Stimulated activated effector memory CD8-positive, alpha-beta T cell treated with anti-CD3 and anti-CD28 coated beads, Interleukin-12 subunit alpha, Interleukin-12 subunit beta, amount 100 ng/mL, for 72 hours (primary cell): ENCODE data around the gene LYPD8.
A peak's percentile ranks its signal among the peaks of the same experiment; 100 is the strongest.

ENCODE experiments used
- ATAC-seq: fragments of 150-1000 bp; cut with Tn5 transposase; 2 replicates; pipeline ENCODE4 v1.10.0; 2021
- DNase-seq, 2 donors: peaks; one replicate each; pipeline ENCODE4 v3.0.0; 2021 to 2022; ENCODE audit warnings: low spot score in 2 of 2
- H3K27ac Mint-ChIP-seq: one replicate; pipeline ENCODE4 v1.8.0; 2022; ENCODE audit warnings: mild to moderate bottlenecking, mixed read lengths
- H3K36me3 Mint-ChIP-seq: one replicate; pipeline ENCODE4 v1.8.0; 2022; ENCODE audit warnings: mild to moderate bottlenecking, mixed read lengths
- H3K4me1 Mint-ChIP-seq: one replicate; pipeline ENCODE4 v1.8.0; 2022; ENCODE audit warnings: mixed read lengths
- H3K4me3 Mint-ChIP-seq: one replicate; pipeline ENCODE4 v1.8.0; 2022; ENCODE audit warnings: mild to moderate bottlenecking, mixed read lengths
- H3K9me3 Mint-ChIP-seq: one replicate; pipeline ENCODE4 v1.8.0; 2022; ENCODE audit warnings: mixed read lengths

Gene LYPD8

GRCh38 chr1:248748211-248748610 is 7.3 kb downstream of the LYPD8 start:
- no peak for DNase-seq
- no peaks in the 10 kb centered on the region for H3K36me3 Mint-ChIP-seq
- no peaks in the 10 kb centered on the region for H3K4me1 Mint-ChIP-seq
- no peak for ATAC-seq
- no peaks in the 10 kb centered on the region for H3K9me3 Mint-ChIP-seq
- H3K27ac Mint-ChIP-seq: no peak overlapping the region
- no peak overlapping the region for H3K4me3 Mint-ChIP-seq

- no peaks in the 10 kb centered on the region for H3K4me1 Mint-ChIP-seq
Measured at GRCh38 chr1:248740876-248741275, 14.7 kb downstream of the LYPD8 start.

GRCh38 chr1:248739572-248740205 is 15.9 kb downstream of the LYPD8 start:
- no peak overlapping the region for H3K27ac Mint-ChIP-seq
- no peaks in the 10 kb centered on the region for H3K36me3 Mint-ChIP-seq
- peak; percentile 25 for ATAC-seq
- no peaks in the 10 kb centered on the region for H3K4me1 Mint-ChIP-seq
- H3K9me3 Mint-ChIP-seq: peaks cover 2% of the 10 kb centered on the region
- no peak overlapping the region for H3K4me3 Mint-ChIP-seq
- no peak for DNase-seq

More at GRCh38 chr1:248740876-248741275, 14.7 kb downstream of the LYPD8 start:
- Mint-ChIP-seq H3K27ac (no peak overlapping the region), H3K9me3 (no peaks in the 10 kb centered on the region), H3K36me3 (no peaks in the 10 kb centered on the region), H3K4me3 (no peak overlapping the region)
- no peak for DNase-seq
- ATAC-seq: no peak

- ATAC-seq (no peak), DNase-seq (no peak)
- Mint-ChIP-seq H3K4me3 (no peak overlapping the region), H3K27ac (no peak overlapping the region), H3K4me1 (no peaks in the 10 kb centered on the region), H3K9me3 (peaks cover 2% of the 10 kb centered on the region), H3K36me3 (no peaks in the 10 kb centered on the region)
Measured at GRCh38 chr1:248737457-248737856, 18.1 kb downstream of the LYPD8 start.

- no peaks in the 10 kb centered on the region for H3K36me3 Mint-ChIP-seq
- DNase-seq: no peak
- H3K4me1 Mint-ChIP-seq: no peaks in the 10 kb centered on the region
- ATAC-seq: no peak
- peaks cover 2% of the 10 kb centered on the region for H3K9me3 Mint-ChIP-seq
- no peak overlapping the region for H3K27ac Mint-ChIP-seq
- no peak overlapping the region for H3K4me3 Mint-ChIP-seq
Measured at GRCh38 chr1:248736977-248737376, 18.6 kb downstream of the LYPD8 start.

- ATAC-seq: peak; percentile 13
- H3K9me3 Mint-ChIP-seq: peaks cover 2% of the 10 kb centered on the region
Measured at GRCh38 chr1:248733566-248733965, 22.0 kb downstream of the LYPD8 start.

GRCh38 chr1:248730507-248731335 is 24.8 kb downstream of the LYPD8 start:
- Mint-ChIP-seq H3K4me1 (no peaks in the 10 kb centered on the region), H3K27ac (no peak overlapping the region), H3K36me3 (no peaks in the 10 kb centered on the region), H3K9me3 (peaks cover 2% of the 10 kb centered on the region), H3K4me3 (no peak overlapping the region)
- ATAC-seq: no peak
- DNase-seq: no peak

More at GRCh38 chr1:248733566-248733965, 22.0 kb downstream of the LYPD8 start:
- no peak for DNase-seq
- Mint-ChIP-seq H3K4me3 (no peak overlapping the region), H3K36me3 (no peaks in the 10 kb centered on the region), H3K4me1 (no peaks in the 10 kb centered on the region), H3K27ac (no peak overlapping the region)

- Mint-ChIP-seq H3K36me3 (no peaks in the 10 kb centered on the region), H3K4me1 (no peaks in the 10 kb centered on the region), H3K27ac (no peak overlapping the region), H3K4me3 (no peak overlapping the region), H3K9me3 (no peaks in the 10 kb centered on the region)
- no peak for ATAC-seq
- DNase-seq: no peak
Measured at GRCh38 chr1:248714248-248714647, 41.3 kb downstream of the LYPD8 start.

- no peaks in the 10 kb centered on the region for H3K4me1 Mint-ChIP-seq
- no peak overlapping the region for H3K4me3 Mint-ChIP-seq
- H3K36me3 Mint-ChIP-seq: no peaks in the 10 kb centered on the region
- ATAC-seq: no peak
- DNase-seq: no peak
- no peak overlapping the region for H3K27ac Mint-ChIP-seq
- H3K9me3 Mint-ChIP-seq: no peaks in the 10 kb centered on the region
Measured at GRCh38 chr1:248710305-248710900, 45.2 kb downstream of the LYPD8 start.

- H3K36me3 Mint-ChIP-seq: no peaks in the 10 kb centered on the region
- no peak overlapping the region for H3K4me3 Mint-ChIP-seq
- no peaks in the 10 kb centered on the region for H3K9me3 Mint-ChIP-seq
- H3K27ac Mint-ChIP-seq: no peak overlapping the region
- no peaks in the 10 kb centered on the region for H3K4me1 Mint-ChIP-seq
- DNase-seq (no peak), ATAC-seq (no peak)
Measured at GRCh38 chr1:248704606-248705005, 51.0 kb downstream of the LYPD8 start.

- no peaks in the 10 kb centered on the region for H3K9me3 Mint-ChIP-seq
- no peak overlapping the region for H3K4me3 Mint-ChIP-seq
- no peaks in the 10 kb centered on the region for H3K36me3 Mint-ChIP-seq
- no peak for DNase-seq
- no peak for ATAC-seq
- H3K27ac Mint-ChIP-seq: no peak overlapping the region
- no peaks in the 10 kb centered on the region for H3K4me1 Mint-ChIP-seq
Measured at GRCh38 chr1:248703674-248704073, 51.9 kb downstream of the LYPD8 start.

- DNase-seq: no peak
- Mint-ChIP-seq H3K4me3 (no peak within 1 kb of the TSS), H3K4me1 (no peaks in the 10 kb centered on the region), H3K36me3 (no peaks in the 10 kb centered on the region), H3K27ac (no peak within 1 kb of the TSS), H3K9me3 (no peaks in the 10 kb centered on the region)
- ATAC-seq: no peak
Measured at GRCh38 chr1:248702714-248703113, 52.8 kb downstream of the LYPD8 start, which contains the start of gene OR14I1. Gene OR14I1, minus strand, starts transcription at chr1:248702766.

- no peak overlapping the region for H3K27ac Mint-ChIP-seq
- H3K36me3 Mint-ChIP-seq: no peaks in the 10 kb centered on the region
- no peak overlapping the region for H3K4me3 Mint-ChIP-seq
- ATAC-seq (no peak), DNase-seq (no peak)
- H3K4me1 Mint-ChIP-seq: no peaks in the 10 kb centered on the region
- no peaks in the 10 kb centered on the region for H3K9me3 Mint-ChIP-seq
Measured at GRCh38 chr1:248699099-248699498, 56.5 kb downstream of the LYPD8 start.

- DNase-seq (no peak), ATAC-seq (no peak)
- H3K4me1 Mint-ChIP-seq: no peaks in the 10 kb centered on the region
- H3K27ac Mint-ChIP-seq: no peak overlapping the region
- no peaks in the 10 kb centered on the region for H3K9me3 Mint-ChIP-seq
- no peak overlapping the region for H3K4me3 Mint-ChIP-seq
- H3K36me3 Mint-ChIP-seq: no peaks in the 10 kb centered on the region
Measured at GRCh38 chr1:248697907-248698306, 57.7 kb downstream of the LYPD8 start.

- Mint-ChIP-seq H3K4me1 (no peaks in the 10 kb centered on the region), H3K36me3 (no peaks in the 10 kb centered on the region), H3K4me3 (no peak overlapping the region), H3K9me3 (peaks cover 5% of the 10 kb centered on the region), H3K27ac (no peak overlapping the region)
- DNase-seq: no peak
- ATAC-seq: no peak
Measured at GRCh38 chr1:248696774-248697173, 58.8 kb downstream of the LYPD8 start.

GRCh38 chr1:248696261-248696660 is 59.3 kb downstream of the LYPD8 start:
- Mint-ChIP-seq H3K4me3 (no peak overlapping the region), H3K27ac (no peak overlapping the region), H3K36me3 (no peaks in the 10 kb centered on the region), H3K9me3 (peaks cover 5% of the 10 kb centered on the region), H3K4me1 (no peaks in the 10 kb centered on the region)
- DNase-seq (no peak), ATAC-seq (no peak)
